HG02588 (cell line): ENCODE results near the gene ESPNL.

Experiments used
- ATAC-seq: cut with Tn5 transposase; IDR thresholded peaks from one replicate; pipeline ENCODE4 v1.9.1; 2021; ENCODE audit warnings: mild to moderate bottlenecking, moderate library complexity; ENCODE audit not compliant: unreplicated experiment

The ESPNL gene

GRCh38 chr2:238140040-238140439 lies 39.9 kb downstream of the ESPNL start:
- ATAC-seq = no peak

- no peak for ATAC-seq
Observed at GRCh38 chr2:238140721-238141540, 40.8 kb downstream of the ESPNL start.

DNA sequence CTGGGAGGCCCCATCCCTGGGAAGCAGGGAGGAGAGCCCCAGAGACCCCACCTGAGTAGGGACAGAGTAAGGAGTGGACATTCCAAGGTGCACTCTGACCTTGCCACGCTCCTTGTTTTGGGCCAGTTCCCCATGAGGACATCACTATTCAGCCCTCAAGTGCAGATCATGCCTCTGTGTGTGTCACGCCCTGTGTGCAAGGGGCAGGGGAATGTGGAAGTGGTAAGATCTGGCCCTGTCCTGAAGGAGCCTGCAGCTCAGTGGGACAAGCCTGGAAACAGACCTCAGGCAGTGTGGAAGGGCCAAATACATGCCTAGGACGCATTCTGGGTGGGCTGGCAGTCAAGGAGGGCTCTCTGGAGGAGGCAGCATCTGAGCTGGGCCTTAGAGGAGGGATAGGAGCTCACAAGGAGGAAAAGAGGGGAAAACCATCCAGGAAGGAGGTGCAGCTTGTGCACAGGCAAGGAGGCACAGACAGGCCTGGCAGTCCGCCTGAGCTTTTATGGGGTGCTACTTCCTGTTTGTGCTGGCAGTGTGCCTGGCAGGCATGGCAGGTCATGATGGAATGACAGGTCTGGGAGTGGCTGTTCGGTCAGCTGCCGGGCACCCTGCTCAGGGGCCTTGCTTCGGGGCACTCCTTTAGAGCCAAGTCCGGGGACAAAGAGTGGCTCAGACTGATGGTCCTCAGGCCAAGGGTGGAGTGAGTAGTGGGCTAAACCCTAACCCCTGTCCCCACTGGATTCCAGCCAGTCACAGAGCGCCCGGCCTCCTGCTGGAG lies 41.6 kb downstream of the ESPNL start:
- ATAC-seq = no peak

DNA sequence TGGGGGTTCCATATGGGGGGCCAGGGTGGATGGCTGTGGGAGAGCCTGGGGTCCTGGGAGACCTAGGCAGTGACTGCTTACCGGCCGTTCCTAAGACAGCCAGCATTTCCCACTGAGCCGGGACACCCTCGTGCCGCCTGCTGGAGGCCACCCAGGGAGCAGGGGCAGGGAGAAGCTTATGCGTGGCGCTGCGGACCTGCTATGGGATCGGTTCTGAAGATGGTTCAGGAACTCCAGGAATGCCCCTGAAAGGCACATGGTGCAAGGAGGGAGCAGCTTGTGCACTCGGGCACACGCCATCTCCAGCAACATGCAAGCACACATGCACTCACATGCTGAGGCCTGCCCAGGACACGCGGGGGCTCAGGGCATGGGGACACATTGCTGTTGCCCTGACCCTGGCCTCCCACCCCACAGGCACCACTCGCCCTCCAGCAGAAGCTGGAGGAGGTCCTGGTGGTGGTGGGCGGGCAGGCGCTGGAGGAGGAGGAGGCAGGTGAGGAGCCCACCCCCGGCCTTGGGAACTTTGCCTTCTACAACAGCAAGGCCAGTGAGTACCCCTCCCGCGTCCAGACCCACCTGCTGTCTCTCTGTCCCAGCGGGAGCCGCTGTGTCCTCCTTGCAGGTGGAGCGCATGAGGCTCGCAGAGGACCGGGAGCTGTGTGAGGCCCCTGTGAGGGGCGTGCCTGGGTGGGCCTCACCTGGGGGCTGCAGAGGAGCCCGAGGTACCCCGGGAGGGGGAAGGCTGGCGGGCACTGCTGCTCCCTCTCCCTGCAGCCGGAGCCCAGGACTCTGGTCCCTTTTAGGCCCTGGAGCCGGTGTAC lies 42.5 kb downstream of the ESPNL start:
- ATAC-seq = no peak

DNA sequence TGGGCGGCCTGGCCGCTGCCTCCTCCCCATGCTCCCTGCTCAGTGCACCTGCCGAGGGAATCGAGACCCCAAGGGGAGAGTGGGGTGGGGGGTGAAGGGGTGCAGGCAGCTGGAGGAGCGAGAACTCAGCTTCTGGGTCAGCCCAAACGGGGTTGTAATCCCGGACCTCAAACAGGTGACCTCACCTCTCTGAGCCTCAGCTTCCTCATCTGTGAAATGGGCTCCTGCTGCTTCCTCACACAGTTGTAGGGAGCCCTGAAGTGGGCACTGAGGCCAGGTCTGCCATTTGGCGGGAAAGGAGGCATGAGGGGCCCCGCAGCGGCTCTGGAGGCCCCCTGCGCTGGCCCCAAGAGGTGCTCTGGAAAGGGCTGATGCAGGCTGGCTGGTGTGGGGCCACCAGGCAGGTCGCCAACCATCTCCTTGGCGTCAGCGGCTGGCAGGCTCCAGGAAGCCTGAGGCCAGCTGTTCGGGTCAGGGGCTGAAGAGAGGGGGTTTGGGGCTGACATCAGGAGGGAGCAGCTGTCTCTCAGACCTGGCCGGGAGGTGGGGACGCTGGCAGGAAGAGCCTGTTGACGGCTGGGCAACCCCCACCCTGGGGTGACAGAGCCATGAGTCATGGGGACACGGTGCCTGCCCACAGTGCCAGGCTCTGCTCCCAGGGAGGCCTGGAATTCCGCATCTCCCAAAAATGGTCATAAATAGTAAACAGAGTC lies 43.3 kb downstream of the ESPNL start:
- no peak for ATAC-seq

DNA sequence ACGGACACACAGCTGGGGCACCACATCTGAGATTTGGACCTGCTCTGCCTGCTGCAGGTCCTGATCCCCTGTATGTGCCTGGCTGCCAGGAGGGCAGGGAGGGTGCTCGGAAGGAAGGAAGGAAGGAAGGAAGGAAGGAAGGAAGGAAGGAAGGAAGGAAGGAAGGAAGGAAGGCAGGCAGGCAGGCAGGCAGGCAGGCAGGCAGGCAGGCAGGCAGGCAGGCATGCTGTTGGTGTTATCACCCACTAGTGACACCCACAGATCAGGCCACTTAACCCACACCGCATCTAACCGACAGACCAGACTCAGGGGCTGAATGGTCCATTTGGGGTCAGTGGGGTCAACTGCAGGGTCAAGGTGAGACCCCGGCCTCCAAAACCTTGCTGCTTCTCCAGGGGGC lies 44.1 kb downstream of the ESPNL start:
- ATAC-seq = no peak

GRCh38 chr2:238145046-238145445 lies 44.9 kb downstream of the ESPNL start:
- no peak for ATAC-seq

DNA sequence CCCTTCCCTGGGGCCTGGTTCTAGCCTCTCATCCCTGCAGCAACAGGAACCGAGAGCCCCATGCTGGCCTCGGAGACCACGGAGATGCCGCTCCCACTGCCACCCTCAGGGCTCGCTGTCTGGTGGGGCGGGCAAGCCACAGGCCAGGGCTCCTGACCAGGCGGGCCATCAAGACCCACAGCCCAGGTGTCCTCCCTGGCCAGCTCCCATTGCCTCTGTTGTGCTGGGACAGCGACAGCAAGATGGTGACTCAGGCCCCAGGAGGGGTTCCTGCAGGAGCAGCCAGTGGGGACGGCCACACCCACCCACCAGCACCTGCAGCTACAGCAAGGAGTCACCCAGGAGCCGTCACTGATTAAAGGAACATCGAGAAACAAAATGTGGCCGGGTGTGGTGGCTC lies 45.7 kb downstream of the ESPNL start:
- ATAC-seq = no peak

DNA sequence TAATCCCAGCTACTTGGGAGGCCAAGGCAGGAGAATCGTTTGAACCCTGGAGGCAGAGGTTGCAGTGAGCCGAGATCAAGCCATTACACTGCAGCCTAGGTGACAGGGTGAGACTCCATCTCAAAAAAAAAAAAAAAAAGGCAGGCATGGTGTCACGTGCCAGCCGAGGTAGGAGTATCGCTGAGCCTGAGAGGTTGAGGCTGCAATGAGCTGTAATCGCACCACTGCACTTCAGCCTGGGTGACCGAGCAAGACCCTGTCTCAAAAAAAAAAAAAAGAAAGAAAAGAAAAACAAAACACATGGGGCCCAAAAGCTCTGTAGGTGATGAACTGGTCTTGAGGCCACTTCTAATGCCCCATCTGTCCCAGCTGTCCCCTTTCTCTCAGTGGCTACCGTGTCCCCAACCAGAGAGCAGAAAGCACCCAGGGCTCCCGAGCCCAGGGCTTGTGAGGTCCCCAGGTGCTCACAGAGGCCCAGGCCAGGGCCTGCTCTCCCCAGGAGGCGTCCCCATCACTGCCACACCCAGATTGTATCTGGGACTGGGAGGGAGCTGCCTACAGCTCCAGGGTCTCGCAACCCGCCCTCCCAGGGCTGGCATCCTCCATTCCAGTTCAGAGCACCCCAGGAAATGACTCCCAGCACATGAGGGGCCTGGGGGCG lies 46.9 kb downstream of the ESPNL start:
- ATAC-seq = no peak

DNA sequence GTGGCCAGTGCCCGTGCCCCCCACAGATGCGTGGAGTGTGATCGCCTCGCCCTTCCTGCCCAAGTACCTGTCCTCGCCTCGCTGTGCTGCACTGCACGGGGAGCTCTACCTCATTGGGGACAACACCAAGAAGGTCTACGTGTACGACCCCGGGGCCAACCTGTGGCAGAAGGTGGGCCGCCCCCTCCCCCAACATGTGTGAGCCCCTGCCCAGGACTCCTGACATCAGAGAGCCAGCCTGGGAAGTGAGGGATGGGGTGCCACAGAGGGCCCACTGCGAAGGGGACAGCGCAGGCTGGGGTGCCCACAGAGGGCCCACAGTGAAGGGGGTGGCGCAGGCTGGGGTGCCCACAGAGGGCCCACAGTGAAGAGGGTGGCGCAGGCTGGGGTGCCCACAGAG lies 48.8 kb downstream of the ESPNL start:
- no peak for ATAC-seq

GRCh38 chr2:238149841-238150572 lies 49.9 kb downstream of the ESPNL start:
- no peak for ATAC-seq

DNA sequence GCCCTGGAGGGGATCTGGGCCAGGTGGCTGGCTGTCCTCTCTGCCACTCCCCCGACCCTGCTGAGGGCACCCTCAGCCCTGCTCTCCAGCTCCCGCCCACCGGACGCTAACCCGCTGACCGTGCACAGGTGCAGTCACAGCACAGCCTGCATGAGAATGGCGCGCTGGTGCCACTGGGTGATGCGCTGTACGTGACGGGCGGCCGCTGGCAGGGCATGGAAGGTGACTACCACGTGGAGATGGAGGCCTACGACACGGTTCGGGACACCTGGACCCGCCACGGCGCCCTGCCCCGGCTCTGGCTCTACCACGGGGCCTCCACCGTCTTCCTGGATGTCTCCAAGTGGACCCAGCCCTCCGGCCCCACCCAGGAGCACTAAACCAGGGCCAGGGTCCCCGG lies 50.5 kb downstream of the ESPNL start:
- no peak for ATAC-seq

GRCh38 chr2:238151205-238151604 lies 51.1 kb downstream of the ESPNL start:
- no peak for ATAC-seq

- ATAC-seq = no peak
Observed at GRCh38 chr2:238151628-238152235, 51.6 kb downstream of the ESPNL start.

- ATAC-seq = no peak
Observed at GRCh38 chr2:238152771-238153688, 52.9 kb downstream of the ESPNL start.

DNA sequence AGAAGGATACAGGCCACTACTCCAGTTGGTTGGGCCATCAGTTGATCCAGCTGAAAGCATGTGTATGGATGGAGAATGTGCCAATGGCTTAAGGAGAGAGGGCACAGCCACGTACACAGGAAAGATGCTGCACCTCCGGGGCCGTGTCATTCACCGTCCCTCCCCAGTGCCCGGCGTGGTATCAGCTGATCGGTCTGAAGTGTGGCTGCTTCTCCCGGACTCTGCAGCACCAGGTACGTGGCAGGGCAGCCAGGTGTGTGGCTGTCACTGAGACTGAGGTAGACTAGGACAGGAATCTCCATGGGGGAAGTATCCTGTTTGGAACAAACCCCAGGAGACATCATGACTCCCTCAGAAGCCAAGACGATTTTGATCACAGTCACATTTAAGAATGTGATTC lies 54.4 kb downstream of the ESPNL start:
- no peak for ATAC-seq

GRCh38 chr2:238155051-238155760 lies 55.1 kb downstream of the ESPNL start:
- ATAC-seq = no peak
